Activated naive CD8-positive, alpha-beta T cell treated with anti-CD3 and anti-CD28 coated beads, Interleukin-2, amount 10 ng/mL, durations not matched to agents 7 days and 5 days (primary cell): Measurements from ENCODE around the gene FKBP8. TPM values are rescaled to one million over a fixed set of nuclear protein-coding genes. Genes with fewer than 3 reads are reported as not detected.
"Not testable (repeated sequence)": the region's sequence is repeated elsewhere in the genome, so short reads cannot be mapped to it uniquely, and the experiment has no call there.

Experiments used
- ATAC-seq: fragments of 150-1000 bp; cut with Tn5 transposase; one replicate; pipeline ENCODE4 v1.10.0; 2021; ENCODE audit warnings: low read depth, moderate library complexity
- POLR2A ChIA-PET: fragments of 350-600 bp; sonication (Branson Sonifier 250); formaldehyde crosslinking; loops from one replicate; lab custom pipeline; 2021; ENCODE audit warnings: antibody characterized with exemption; lab: Charles Lee
- DNase-seq: peaks from one replicate; pipeline ENCODE4 v3.0.0; 2021
- H3K27ac Mint-ChIP-seq: one replicate; pipeline ENCODE4 v1.8.0; 2022; ENCODE audit warnings: mild to moderate bottlenecking, mixed read lengths
- H3K27me3 Mint-ChIP-seq: one replicate; pipeline ENCODE4 v1.8.0; 2022; ENCODE audit warnings: mild to moderate bottlenecking, moderate library complexity, mixed read lengths
- H3K36me3 Mint-ChIP-seq: one replicate; pipeline ENCODE4 v1.8.0; 2021; ENCODE audit warnings: mild to moderate bottlenecking, mixed read lengths
- H3K4me1 Mint-ChIP-seq: one replicate; pipeline ENCODE4 v1.8.0; 2021; ENCODE audit warnings: mixed read lengths
- H3K4me3 Mint-ChIP-seq: one replicate; pipeline ENCODE4 v1.8.0; 2022; ENCODE audit warnings: mild to moderate bottlenecking, moderate library complexity, mixed read lengths
- H3K9me3 Mint-ChIP-seq: one replicate; pipeline ENCODE4 v1.8.0; 2021; ENCODE audit warnings: mixed read lengths
- total RNA-seq, 2 experiments: library from RNA; stranded (reverse); gene quantifications; one replicate each; pipeline ENCODE4 v1.2.3, GENCODE V29; 2021

FKBP8 gene
- total RNA-seq, 2 experiments from 2014 or later = 261 to 275 TPM

- peak overlapping the region; percentile 94 for H3K4me3 Mint-ChIP-seq
- peaks cover 10% of the 10 kb centered on the region for H3K4me1 Mint-ChIP-seq
- no peaks in the 10 kb centered on the region for H3K9me3 Mint-ChIP-seq
- peaks cover 3% of the 10 kb centered on the region for H3K36me3 Mint-ChIP-seq
- ATAC-seq = peak; percentile 89
- peak overlapping the region; percentile 99 for H3K27ac Mint-ChIP-seq
- POLR2A ChIA-PET = interaction anchor here (0.6 to 2.8 kb wide), 9 partner anchors 12 to 303 kb away, joined by 3 to 64 read pairs (median 5); partner anchors contain the start of genes ELL, KXD1, REX1BD and UBA52
- no peaks in the 10 kb centered on the region for H3K27me3 Mint-ChIP-seq
- peak; percentile 70 for DNase-seq
Measured at GRCh38 chr19:18543814-18544475, 572 bp upstream of the FKBP8 start.

GRCh38 chr19:18541992-18542940 is 1.1 kb downstream of the FKBP8 start:
- DNase-seq (peak; percentile 44), ATAC-seq (no peak)
- Mint-ChIP-seq H3K27ac (peak overlapping the region; percentile 95), H3K27me3 (no peaks in the 10 kb centered on the region), H3K9me3 (no peaks in the 10 kb centered on the region), H3K36me3 (peaks cover 5% of the 10 kb centered on the region), H3K4me3 (peak overlapping the region; percentile 95), H3K4me1 (peaks cover 10% of the 10 kb centered on the region)
- POLR2A ChIA-PET = interaction anchor here (0.6 to 2.8 kb wide), 7 partner anchors 8 to 46 kb away, joined by 3 to 30 read pairs (median 3); partner anchors contain the start of genes ELL, KXD1 and REX1BD

- H3K4me1 Mint-ChIP-seq = peaks cover 10% of the 10 kb centered on the region
- POLR2A ChIA-PET = interaction anchor here (1.6 kb wide), 1 partner anchor 16 kb away, joined by 13 read pairs; the partner anchor contains the start of gene KXD1
- H3K27ac Mint-ChIP-seq = peak overlapping the region; percentile 25
Measured at GRCh38 chr19:18541258-18541991, 1.9 kb downstream of the FKBP8 start.

GRCh38 chr19:18540200-18540599 is 3.2 kb downstream of the FKBP8 start:
- ATAC-seq, H3K9me3 Mint-ChIP-seq, H3K27me3 Mint-ChIP-seq, DNase-seq, H3K4me3 Mint-ChIP-seq, POLR2A ChIA-PET, H3K27ac Mint-ChIP-seq: not testable (repeated sequence)
- H3K4me1 Mint-ChIP-seq = peaks cover 10% of the 10 kb centered on the region
- peaks cover 10% of the 10 kb centered on the region for H3K36me3 Mint-ChIP-seq

More at GRCh38 chr19:18541258-18541991, 1.9 kb downstream of the FKBP8 start:
- H3K9me3 Mint-ChIP-seq = no peaks in the 10 kb centered on the region
- no peak for ATAC-seq
- H3K4me3 Mint-ChIP-seq = peak overlapping the region; percentile 5
- DNase-seq = no peak
- no peaks in the 10 kb centered on the region for H3K27me3 Mint-ChIP-seq
- peaks cover 8% of the 10 kb centered on the region for H3K36me3 Mint-ChIP-seq

- DNase-seq = no peak
- POLR2A ChIA-PET = interaction anchor here (0.6 to 0.7 kb wide), 2 partner anchors 13 to 492 kb away, joined by 3 to 7 read pairs; no protein-coding TSS in a partner anchor
- H3K27ac Mint-ChIP-seq = no peak overlapping the region
Measured at GRCh38 chr19:18539372-18539771, 4.0 kb downstream of the FKBP8 start.

GRCh38 chr19:18538115-18538514 is 5.3 kb downstream of the FKBP8 start:
- POLR2A ChIA-PET = interaction anchor here (0.5 to 0.8 kb wide), 4 partner anchors 13 to 48 kb away, joined by 3 to 5 read pairs (median 3); no protein-coding TSS in a partner anchor
- no peaks in the 10 kb centered on the region for H3K9me3 Mint-ChIP-seq
- DNase-seq (no peak), ATAC-seq (no peak)
- no peak overlapping the region for H3K4me3 Mint-ChIP-seq
- no peaks in the 10 kb centered on the region for H3K27me3 Mint-ChIP-seq
- no peak overlapping the region for H3K27ac Mint-ChIP-seq
- peaks cover 4% of the 10 kb centered on the region for H3K4me1 Mint-ChIP-seq
- peaks cover 13% of the 10 kb centered on the region for H3K36me3 Mint-ChIP-seq

More at GRCh38 chr19:18539372-18539771, 4.0 kb downstream of the FKBP8 start:
- Mint-ChIP-seq H3K9me3 (no peaks in the 10 kb centered on the region), H3K36me3 (peaks cover 11% of the 10 kb centered on the region), H3K4me1 (peaks cover 8% of the 10 kb centered on the region), H3K4me3 (no peak overlapping the region), H3K27me3 (no peaks in the 10 kb centered on the region)
- no peak for ATAC-seq

GRCh38 chr19:18537431-18537830 is 5.9 kb downstream of the FKBP8 start:
- H3K9me3 Mint-ChIP-seq = no peaks in the 10 kb centered on the region
- ATAC-seq (no peak), DNase-seq (no peak)
- no peaks in the 10 kb centered on the region for H3K27me3 Mint-ChIP-seq
- H3K27ac Mint-ChIP-seq = no peak overlapping the region
- no peak overlapping the region for H3K4me3 Mint-ChIP-seq
- peaks cover 15% of the 10 kb centered on the region for H3K36me3 Mint-ChIP-seq
- POLR2A ChIA-PET = interaction anchor here (0.6 kb wide), 1 partner anchor 20 kb away, joined by 5 read pairs; no protein-coding TSS in a partner anchor
- H3K4me1 Mint-ChIP-seq = peaks cover 2% of the 10 kb centered on the region

- Mint-ChIP-seq H3K27ac (no peak overlapping the region), H3K4me3 (no peak overlapping the region), H3K27me3 (no peaks in the 10 kb centered on the region), H3K4me1 (peaks cover 2% of the 10 kb centered on the region), H3K9me3 (no peaks in the 10 kb centered on the region), H3K36me3 (peaks cover 18% of the 10 kb centered on the region)
- ATAC-seq = no peak
- no peak for DNase-seq
- POLR2A ChIA-PET = no interaction called here
Measured at GRCh38 chr19:18536475-18536874, 6.9 kb downstream of the FKBP8 start.

GRCh38 chr19:18533058-18533457 is 10.3 kb downstream of the FKBP8 start:
- peaks cover 14% of the 10 kb centered on the region for H3K36me3 Mint-ChIP-seq
- no peaks in the 10 kb centered on the region for H3K9me3 Mint-ChIP-seq
- no peaks in the 10 kb centered on the region for H3K4me1 Mint-ChIP-seq
- DNase-seq (no peak), ATAC-seq (no peak)
- no peak overlapping the region for H3K4me3 Mint-ChIP-seq
- POLR2A ChIA-PET = interaction anchor here (1.1 to 1.7 kb wide), 2 partner anchors 15 to 55 kb away, joined by 3 read pairs; no protein-coding TSS in a partner anchor
- no peak overlapping the region for H3K27ac Mint-ChIP-seq
- no peaks in the 10 kb centered on the region for H3K27me3 Mint-ChIP-seq

GRCh38 chr19:18532168-18532890 is 11.0 kb downstream of the FKBP8 start:
- Mint-ChIP-seq H3K27me3 (no peaks in the 10 kb centered on the region), H3K4me1 (no peaks in the 10 kb centered on the region), H3K27ac (no peak overlapping the region), H3K4me3 (no peak overlapping the region), H3K36me3 (peaks cover 14% of the 10 kb centered on the region), H3K9me3 (no peaks in the 10 kb centered on the region)
- no peak for ATAC-seq
- no peak for DNase-seq
- POLR2A ChIA-PET = interaction anchor here (1.1 to 1.7 kb wide), 4 partner anchors 9 to 56 kb away, joined by 3 to 7 read pairs (median 3); no protein-coding TSS in a partner anchor

GRCh38 chr19:18531485-18531884 is 11.9 kb downstream of the FKBP8 start:
- no peak for DNase-seq
- H3K4me1 Mint-ChIP-seq = no peaks in the 10 kb centered on the region
- H3K27ac Mint-ChIP-seq = no peak overlapping the region
- H3K27me3 Mint-ChIP-seq = no peaks in the 10 kb centered on the region
- H3K4me3 Mint-ChIP-seq = no peak overlapping the region
- no peak for ATAC-seq
- POLR2A ChIA-PET = interaction anchor here (1.1 kb wide), 2 partner anchors 9 to 10 kb away, joined by 3 to 7 read pairs; no protein-coding TSS in a partner anchor
- no peaks in the 10 kb centered on the region for H3K9me3 Mint-ChIP-seq
- H3K36me3 Mint-ChIP-seq = peaks cover 12% of the 10 kb centered on the region

GRCh38 chr19:18529782-18530181 is 13.6 kb downstream of the FKBP8 start:
- no peaks in the 10 kb centered on the region for H3K4me1 Mint-ChIP-seq
- H3K36me3 Mint-ChIP-seq = peaks cover 8% of the 10 kb centered on the region
- no peak overlapping the region for H3K27ac Mint-ChIP-seq
- no peaks in the 10 kb centered on the region for H3K9me3 Mint-ChIP-seq
- H3K4me3 Mint-ChIP-seq = no peak overlapping the region
- ATAC-seq = no peak
- H3K27me3 Mint-ChIP-seq = no peaks in the 10 kb centered on the region
- no peak for DNase-seq
- POLR2A ChIA-PET = interaction anchor here (0.6 to 1.8 kb wide), 3 partner anchors 42 to 240 kb away, joined by 3 to 5 read pairs (median 3); partner anchors contain the start of gene UBA52
